Kidney (tissue), 14 donors: Measurements from ENCODE around the gene TTLL5. TPM values are rescaled to one million over a fixed set of nuclear protein-coding genes. Genes with fewer than 3 reads are reported as not detected.

ENCODE experiments used
- DNase-seq, 5 donors: peaks; one replicate each; pipeline ENCODE4 v3.0.0-alpha.2; 2013 to 2020
- FAIRE-seq: peaks from 2 replicates; lab custom pipeline; 2012; peaks lifted over from hg19 to GRCh38; lab: Jason Lieb, UNC
- H3K27ac ChIP-seq, 2 donors: one replicate each; pipeline ENCODE4 v1.7.0; 2013; ENCODE audit warnings: low read depth in 2 of 2, low read length in 2 of 2, inconsistent platforms in 1 of 2
- H3K27me3 ChIP-seq: one replicate; pipeline ENCODE4 v1.7.1; 2013; ENCODE audit warnings: low read length, inconsistent platforms; ENCODE audit not compliant: control insufficient read depth, insufficient read depth
- H3K36me3 ChIP-seq, 3 donors: one replicate each; pipeline versions ENCODE4 v1.7.0 to v1.7.1; 2013; ENCODE audit warnings: low read length in 3 of 3, control low read depth in 1 of 3, inconsistent platforms in 1 of 3; ENCODE audit not compliant: insufficient read depth in 3 of 3, control insufficient read depth in 2 of 3
- H3K4me1 ChIP-seq, 3 donors: one replicate each; pipeline versions ENCODE4 v1.7.0 to v1.7.1; 2013; ENCODE audit warnings: low read length in 3 of 3, inconsistent platforms in 1 of 3, low read depth in 1 of 3; ENCODE audit not compliant: control insufficient read depth in 2 of 3, insufficient read depth in 2 of 3
- H3K4me3 ChIP-seq, 3 donors: one replicate each; pipeline versions ENCODE4 v1.7.0 to v1.8.1; 2013; ENCODE audit warnings: low read length in 3 of 3, control low read depth in 1 of 3, inconsistent platforms in 1 of 3
- H3K9ac ChIP-seq, 3 donors: one replicate each; pipeline versions ENCODE4 v1.7.0 to v1.7.1; 2013; ENCODE audit warnings: low read length in 3 of 3, control low read depth in 1 of 3, inconsistent platforms in 1 of 3
- H3K9me3 ChIP-seq, 3 donors: one replicate each; pipeline versions ENCODE4 v1.7.0 to v1.7.1; 2013; ENCODE audit warnings: low read length in 3 of 3, control low read depth in 1 of 3, inconsistent platforms in 1 of 3; ENCODE audit not compliant: control insufficient read depth in 2 of 3, insufficient read depth in 1 of 3
- CTCF ChIP-seq: IDR thresholded peaks from 3 replicates; pipeline ENCODE4 v1.5.1; 2012; ENCODE audit warnings: mild to moderate bottlenecking, moderate library complexity, borderline replicate concordance; ENCODE audit not compliant: insufficient read depth; ENCODE audit errors: extremely low read depth
- intact Hi-C: fragments of 100-400 bp; cut with DNase I; formaldehyde crosslinking; loops from one replicate; pipeline ENCODE4 v1.11.1; 2022
- polyA plus RNA-seq: library from polyadenylated mRNA; stranded (reverse); fragments of 350-450 nt; fragmentation: Illumina TruSeq; extraction: RNeasy Lipid Tissue Mini Kit (QIAGEN cat#74804); gene quantifications from one replicate; pipeline ENCODE4 v1.2.3, GENCODE V29; 2014; ENCODE audit warnings: low read depth, low replicate concordance; ENCODE audit not compliant: insufficient read depth
- total RNA-seq: library from RNA; stranded (reverse); fragmentation: NEBNext Ultra II Directional; extraction: Animal tissue kit (Norgen Biotek cat#: 25700); gene quantifications from one replicate; pipeline ENCODE4 v1.2.1, GENCODE V29; 2021
- donor health status: control.
- donor health status: control.
- donor health status: control.
- donor health status: control.
- donor health status: control.
- donor health status: DM: yes; HTN: yes; CAD: no.
- donor health status: Normal renal cell carcinoma (clear cell type).

TTLL5 gene
- total and polyA plus RNA-seq, 2 donors from 2014 or later: 16.8 to 37.2 TPM

DNA sequence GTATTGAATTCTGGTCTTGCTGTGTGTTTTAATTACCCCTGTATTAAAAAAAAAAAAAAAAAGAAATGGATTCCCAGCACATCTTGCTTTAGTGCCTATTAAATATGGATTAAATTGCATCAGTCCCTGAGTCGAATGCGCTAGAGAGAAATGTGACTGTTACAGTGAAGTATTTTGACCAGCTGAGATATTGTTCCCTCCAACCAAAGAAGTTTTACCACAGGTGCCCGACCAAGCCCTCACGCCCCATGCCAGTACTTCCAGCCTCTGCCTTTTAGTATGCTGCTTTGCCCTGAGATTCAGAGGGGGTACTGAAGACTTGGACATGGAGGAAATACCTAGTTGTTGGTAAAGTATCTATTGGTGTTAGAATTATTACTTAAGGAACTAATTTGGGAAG, 159.7 kb downstream of the TTLL5 start:
- no peak for FAIRE-seq
- Histone ChIP-seq H3K27ac (no peak overlapping the region), H3K4me1 (peaks cover 0 to 24% (median 9%) of the 10 kb centered on the region in 3 donors), H3K36me3 (peaks cover 0 to 7% (median 5%) of the 10 kb centered on the region in 3 donors), H3K27me3 (no peaks in the 10 kb centered on the region), H3K9me3 (no peaks in the 10 kb centered on the region), H3K4me3 (no peak overlapping the region), H3K9ac (no peak overlapping the region)
- intact Hi-C loops: no loop called here
- no peak for TF ChIP-seq CTCF
- no peak for DNase-seq

DNA sequence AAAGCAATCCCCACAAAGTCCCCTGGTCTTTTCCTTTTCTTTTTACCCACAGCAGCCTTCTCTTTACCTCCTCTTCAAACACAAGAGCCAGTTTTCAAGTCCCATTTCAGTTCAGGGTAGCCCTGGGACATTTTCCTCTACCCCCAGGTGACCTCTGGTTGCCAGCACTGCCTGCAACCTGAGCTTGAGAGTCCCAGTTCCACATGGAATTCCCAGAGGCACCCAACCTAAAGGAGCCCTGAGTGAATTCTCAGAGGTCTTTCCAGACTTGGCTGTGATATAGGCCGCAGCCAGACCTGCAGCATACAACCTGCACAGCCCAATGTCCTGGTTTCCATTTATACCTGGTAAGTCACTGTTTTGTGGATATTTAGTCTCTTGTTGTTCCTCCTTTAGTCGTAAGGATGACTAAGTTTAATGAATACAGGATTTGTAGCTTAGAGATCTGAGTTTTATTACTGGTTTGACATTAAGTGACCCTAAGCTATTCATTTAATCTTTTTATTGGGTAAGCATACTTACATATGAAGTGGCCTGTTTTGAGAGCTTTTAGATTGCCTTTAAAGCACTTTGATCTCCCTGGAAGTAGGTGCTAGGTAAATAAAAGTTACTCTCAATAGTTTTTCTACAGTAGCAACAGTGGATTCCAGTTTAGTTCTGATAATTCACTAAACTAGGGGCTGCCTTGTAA, 160.9 kb downstream of the TTLL5 start:
- H3K36me3 ChIP-seq: peaks cover 0 to 7% (median 5%) of the 10 kb centered on the region in 3 donors
- no peak overlapping the region for H3K4me3 ChIP-seq
- peak in 2 of 5 donors; percentile 15 to 20 for DNase-seq
- TF ChIP-seq CTCF: no peak
- no peak overlapping the region for H3K9ac ChIP-seq
- FAIRE-seq: no peak
- peaks cover 0 to 24% (median 9%) of the 10 kb centered on the region in 3 donors for H3K4me1 ChIP-seq
- H3K9me3 ChIP-seq: no peaks in the 10 kb centered on the region
- no peak overlapping the region for H3K27ac ChIP-seq
- intact Hi-C loops: no loop called here
- no peaks in the 10 kb centered on the region for H3K27me3 ChIP-seq

DNA sequence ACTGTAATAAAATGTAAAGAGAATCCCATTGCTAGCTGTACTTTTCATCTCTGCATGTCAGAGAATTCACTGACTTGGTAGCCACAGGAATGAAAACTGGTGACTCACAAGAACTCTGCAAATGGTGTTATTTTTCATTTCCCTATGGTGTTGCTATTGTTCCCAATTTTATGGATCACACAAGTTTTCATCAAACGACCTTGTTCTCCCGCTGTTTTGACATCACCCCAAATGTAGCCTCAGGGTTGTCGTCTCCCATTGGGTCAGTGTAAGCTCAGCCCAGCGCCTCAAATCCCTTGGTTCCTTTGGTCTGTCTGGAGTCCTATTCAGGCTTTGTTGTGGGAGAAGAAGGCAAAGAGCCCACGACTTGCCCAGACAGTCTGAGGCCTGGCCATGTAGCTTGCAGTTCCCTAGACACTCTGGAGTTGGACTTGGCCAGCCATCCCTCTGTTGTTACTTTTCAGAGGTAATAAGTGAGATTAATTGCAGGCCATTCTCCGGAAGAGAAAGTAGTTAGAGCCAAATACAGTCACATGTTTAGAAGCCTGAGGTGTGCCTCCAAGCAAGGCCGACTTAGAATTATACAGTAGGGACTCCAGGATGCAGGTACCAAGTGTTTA, 161.6 kb downstream of the TTLL5 start:
- intact Hi-C loops: no loop called here
- no peak for FAIRE-seq

More for the DNA sequence above, 161.6 kb downstream of the TTLL5 start:
- Histone ChIP-seq H3K36me3 (peaks cover 0 to 7% (median 5%) of the 10 kb centered on the region in 3 donors), H3K4me1 (peaks cover 0 to 24% (median 9%) of the 10 kb centered on the region in 3 donors), H3K9ac (no peak overlapping the region), H3K27ac (no peak overlapping the region), H3K4me3 (no peak overlapping the region), H3K27me3 (no peaks in the 10 kb centered on the region), H3K9me3 (no peaks in the 10 kb centered on the region)
- no peak for DNase-seq
- no peak for TF ChIP-seq CTCF
